IPS-20b (cell line): ENCODE results near the gene ABLIM2.

ENCODE experiments used
- H3K27ac ChIP-seq: one replicate; pipeline ENCODE4 v1.5.1; 2013; ENCODE audit warnings: low read length
- H3K27me3 ChIP-seq: 2 replicates; pipeline ENCODE4 v1.6.1; 2013; ENCODE audit warnings: mild to moderate bottlenecking, low read length, inconsistent platforms; ENCODE audit not compliant: insufficient read depth
- H3K36me3 ChIP-seq: 2 replicates; pipeline ENCODE4 v1.6.1; 2013; ENCODE audit warnings: low read depth, mild to moderate bottlenecking, inconsistent platforms, low read length, moderate library complexity; ENCODE audit not compliant: insufficient read depth
- H3K4me1 ChIP-seq: 2 replicates; pipeline ENCODE4 v1.6.1; 2013; ENCODE audit warnings: mild to moderate bottlenecking, control low read depth, inconsistent platforms, low read length, moderate library complexity; ENCODE audit not compliant: insufficient read depth
- H3K4me3 ChIP-seq: 2 replicates; pipeline ENCODE4 v1.5.1; 2013; ENCODE audit warnings: mild to moderate bottlenecking, low read length, inconsistent platforms
- H3K9ac ChIP-seq: 2 replicates; pipeline ENCODE4 v1.6.1; 2013; ENCODE audit warnings: low read depth, mild to moderate bottlenecking, inconsistent platforms, low read length, moderate library complexity
- H3K9me3 ChIP-seq: 2 replicates; pipeline ENCODE4 v1.6.1; 2013; ENCODE audit warnings: mild to moderate bottlenecking, low read depth, low read length, inconsistent platforms; ENCODE audit not compliant: insufficient read depth

The ABLIM2 gene

DNA sequence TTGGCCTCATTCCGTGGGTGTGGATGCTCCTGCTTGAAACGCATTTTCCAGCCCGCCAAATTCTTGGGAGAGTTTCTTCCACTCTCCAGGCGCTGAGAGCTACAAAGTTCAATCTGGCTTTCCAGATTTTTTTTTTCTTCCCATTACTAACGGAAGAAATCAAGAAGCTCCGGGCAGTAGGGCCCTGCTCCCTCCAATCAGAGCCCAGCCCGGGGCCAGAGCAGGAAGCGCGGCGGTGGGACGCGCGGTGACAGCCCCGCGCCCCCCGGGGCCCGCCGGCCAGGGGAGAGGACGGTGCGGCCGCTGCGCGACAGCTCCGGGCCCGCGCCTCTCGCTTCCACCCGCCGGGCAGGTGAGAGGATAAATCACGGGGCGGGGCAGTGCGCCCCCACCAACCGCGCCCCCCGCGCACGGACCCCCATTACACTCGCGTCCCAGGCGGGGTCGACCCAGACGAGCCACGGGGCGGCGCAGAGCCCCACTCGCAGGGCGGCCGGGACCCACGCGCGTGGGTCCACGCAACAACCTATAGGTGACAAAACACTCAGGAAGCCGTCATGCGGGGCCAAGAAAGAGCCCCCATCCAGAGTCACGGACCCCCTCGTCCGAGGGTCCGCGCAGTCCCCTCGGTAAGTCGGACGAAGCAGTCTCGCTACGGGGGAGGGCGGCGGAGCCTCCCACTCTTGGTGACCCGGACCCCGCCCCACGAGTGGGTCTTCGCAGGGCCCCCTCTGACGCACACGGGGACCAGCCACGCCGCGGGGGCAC, 219.8 kb downstream of the ABLIM2 start:
- peaks cover 16% of the 10 kb centered on the region for H3K27me3 ChIP-seq
- H3K9ac ChIP-seq, result peak overlapping the region; percentile 48; the same call in 1 of the 2 replicates
- no peaks in the 10 kb centered on the region for H3K36me3 ChIP-seq
- no peaks in the 10 kb centered on the region for H3K9me3 ChIP-seq
- H3K4me3 ChIP-seq, result peak overlapping the region; percentile 71
- H3K27ac ChIP-seq, result no peak overlapping the region
- peaks cover 7% of the 10 kb centered on the region for H3K4me1 ChIP-seq

- H3K4me1 ChIP-seq, result peaks cover 7% of the 10 kb centered on the region
- peak overlapping the region; percentile 48; the same call in 1 of the 2 replicates for H3K9ac ChIP-seq
- peaks cover 16% of the 10 kb centered on the region for H3K27me3 ChIP-seq
- no peaks in the 10 kb centered on the region for H3K36me3 ChIP-seq
- H3K9me3 ChIP-seq, result no peaks in the 10 kb centered on the region
- H3K27ac ChIP-seq, result no peak overlapping the region
- H3K4me3 ChIP-seq, result peak overlapping the region; percentile 71
These were observed 220.4 kb downstream of the ABLIM2 start for GRCh38 chr4:7938266-7938608.

GRCh38 chr4:7937006-7937405, 221.6 kb downstream of the ABLIM2 start:
- Histone ChIP-seq H3K4me1 (peaks cover 7% of the 10 kb centered on the region), H3K9ac (no peak overlapping the region), H3K9me3 (no peaks in the 10 kb centered on the region), H3K4me3 (no peak overlapping the region), H3K36me3 (no peaks in the 10 kb centered on the region), H3K27me3 (peaks cover 16% of the 10 kb centered on the region), H3K27ac (no peak overlapping the region)

- H3K4me1 ChIP-seq, result peaks cover 16% of the 10 kb centered on the region
These were observed 224.7 kb downstream of the ABLIM2 start for GRCh38 chr4:7933651-7934510.

DNA sequence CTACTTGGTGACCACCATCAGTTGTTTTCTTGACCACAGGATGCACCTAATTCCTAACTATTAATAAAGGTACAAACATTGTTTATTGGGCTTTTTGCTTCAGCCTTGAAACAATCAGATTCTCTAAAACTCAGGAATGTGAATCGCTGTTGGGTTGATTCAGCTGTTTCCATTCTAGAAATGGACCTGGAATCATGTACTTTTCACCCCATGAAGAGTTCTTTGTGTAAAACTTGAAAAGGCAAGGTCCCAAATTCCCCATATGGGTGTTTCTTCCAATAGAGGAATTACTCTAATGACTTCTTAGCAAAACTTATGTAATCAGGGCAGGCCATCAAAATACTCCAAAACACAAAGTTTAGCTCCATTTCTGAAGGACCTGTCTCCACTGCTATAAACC, 226.3 kb downstream of the ABLIM2 start:
- Histone ChIP-seq H3K27me3 (no peaks in the 10 kb centered on the region; the same call in 1 of the 2 replicates), H3K36me3 (no peaks in the 10 kb centered on the region), H3K9me3 (no peaks in the 10 kb centered on the region), H3K9ac (no peak overlapping the region), H3K27ac (no peak overlapping the region), H3K4me3 (no peak overlapping the region), H3K4me1 (peaks cover 18% of the 10 kb centered on the region)

More at GRCh38 chr4:7933651-7934510, 224.7 kb downstream of the ABLIM2 start:
- no peak overlapping the region for H3K27ac ChIP-seq
- H3K9ac ChIP-seq, result no peak overlapping the region
- no peaks in the 10 kb centered on the region for H3K9me3 ChIP-seq
- no peaks in the 10 kb centered on the region for H3K36me3 ChIP-seq
- H3K4me3 ChIP-seq, result no peak overlapping the region
- peaks cover 13% of the 10 kb centered on the region for H3K27me3 ChIP-seq

DNA sequence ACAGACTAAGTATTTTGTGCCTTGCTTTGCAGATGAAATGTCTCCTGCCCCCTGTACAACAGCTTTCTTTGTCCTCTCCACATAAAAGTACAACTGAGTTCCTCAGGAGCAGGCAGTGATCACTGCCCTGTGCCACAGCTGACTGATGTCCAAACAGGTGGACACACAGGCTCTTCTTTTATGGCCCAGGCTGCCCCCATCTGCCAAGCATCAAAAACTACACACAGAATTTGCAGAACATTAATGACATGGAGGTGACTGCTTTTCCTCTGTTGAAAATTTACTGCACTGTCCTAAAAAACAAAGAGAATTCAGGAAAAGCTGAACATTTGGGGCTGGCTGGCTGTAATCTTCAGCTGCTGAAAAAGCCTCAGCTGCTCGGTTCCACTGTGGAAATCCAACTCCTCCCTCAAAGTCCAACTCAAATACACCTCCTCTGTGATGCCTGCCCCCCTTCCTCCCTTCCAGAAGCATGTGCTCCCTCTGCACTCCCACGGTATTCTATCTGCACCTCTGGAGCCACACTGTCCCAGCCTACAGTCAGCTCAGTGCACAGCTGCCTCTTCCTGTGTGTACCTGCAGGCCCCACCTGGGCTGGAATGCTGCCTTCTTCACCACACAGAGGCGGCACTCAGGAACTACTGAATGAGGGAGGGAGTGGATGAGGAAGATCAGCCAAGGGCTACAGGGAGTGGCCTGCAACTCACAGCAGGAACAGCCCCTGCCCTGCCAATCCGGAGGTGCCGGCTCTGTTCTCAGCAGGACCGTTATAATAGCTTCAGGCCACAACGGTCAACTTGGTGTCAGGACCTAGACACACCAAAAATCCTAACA, 229.3 kb downstream of the ABLIM2 start:
- Histone ChIP-seq H3K4me3 (no peak overlapping the region), H3K9me3 (no peaks in the 10 kb centered on the region), H3K36me3 (no peaks in the 10 kb centered on the region), H3K4me1 (peaks cover 18% of the 10 kb centered on the region), H3K27ac (no peak overlapping the region), H3K9ac (peak overlapping the region; percentile 59; the same call in 1 of the 2 replicates), H3K27me3 (no peaks in the 10 kb centered on the region)

DNA sequence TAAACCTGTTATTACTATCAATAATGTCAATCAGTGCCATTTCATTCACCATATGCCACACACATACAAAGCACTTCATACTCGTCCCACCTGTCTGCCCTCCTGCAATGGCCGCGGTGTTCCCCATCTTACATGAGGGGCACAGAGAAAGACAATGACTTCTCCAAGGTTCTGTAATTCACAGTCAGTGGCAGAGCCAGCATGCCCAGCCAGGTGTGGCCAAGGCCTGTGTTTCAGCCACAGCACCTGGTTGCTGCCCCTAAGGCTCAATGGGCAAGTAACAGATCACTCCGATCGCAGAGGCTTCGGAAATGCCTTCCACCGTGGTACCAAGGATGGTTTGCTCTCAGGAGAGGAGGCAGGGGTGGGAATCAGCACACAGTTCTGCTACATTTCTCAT, 229.9 kb downstream of the ABLIM2 start:
- H3K27me3 ChIP-seq, result no peaks in the 10 kb centered on the region
- no peak overlapping the region for H3K27ac ChIP-seq
- no peaks in the 10 kb centered on the region for H3K36me3 ChIP-seq
- no peaks in the 10 kb centered on the region for H3K9me3 ChIP-seq
- H3K4me1 ChIP-seq, result peaks cover 18% of the 10 kb centered on the region
- H3K9ac ChIP-seq, result peak overlapping the region; percentile 59; the same call in 1 of the 2 replicates
- H3K4me3 ChIP-seq, result no peak overlapping the region

- Histone ChIP-seq H3K36me3 (no peaks in the 10 kb centered on the region), H3K27ac (no peak overlapping the region), H3K4me1 (peaks cover 18% of the 10 kb centered on the region), H3K9ac (no peak overlapping the region), H3K27me3 (no peaks in the 10 kb centered on the region), H3K9me3 (no peaks in the 10 kb centered on the region), H3K4me3 (no peak overlapping the region)
These were observed 231.8 kb downstream of the ABLIM2 start for GRCh38 chr4:7926822-7927221.

DNA sequence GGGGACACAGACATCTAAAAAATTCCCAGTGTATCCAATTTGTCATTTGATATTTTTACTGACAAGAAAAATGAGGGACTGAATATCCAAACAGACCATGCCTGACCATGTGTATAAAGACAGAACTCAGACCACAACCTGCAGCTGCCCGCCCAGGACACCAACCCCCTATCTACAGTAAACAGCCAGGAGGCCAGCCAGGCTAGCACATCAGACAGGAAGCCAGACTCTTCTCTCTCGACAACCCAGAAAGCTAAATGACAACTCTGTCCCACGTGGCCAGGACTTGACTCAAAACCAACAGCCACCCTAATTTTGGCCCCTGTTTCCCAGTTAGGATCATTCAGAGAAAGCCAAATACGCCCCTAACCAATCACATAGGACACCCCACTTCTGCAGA, 234.0 kb downstream of the ABLIM2 start:
- Histone ChIP-seq H3K9me3 (no peaks in the 10 kb centered on the region), H3K36me3 (no peaks in the 10 kb centered on the region), H3K4me1 (peaks cover 12% of the 10 kb centered on the region), H3K27me3 (no peaks in the 10 kb centered on the region), H3K9ac (no peak overlapping the region), H3K27ac (no peak overlapping the region), H3K4me3 (no peak overlapping the region)

DNA sequence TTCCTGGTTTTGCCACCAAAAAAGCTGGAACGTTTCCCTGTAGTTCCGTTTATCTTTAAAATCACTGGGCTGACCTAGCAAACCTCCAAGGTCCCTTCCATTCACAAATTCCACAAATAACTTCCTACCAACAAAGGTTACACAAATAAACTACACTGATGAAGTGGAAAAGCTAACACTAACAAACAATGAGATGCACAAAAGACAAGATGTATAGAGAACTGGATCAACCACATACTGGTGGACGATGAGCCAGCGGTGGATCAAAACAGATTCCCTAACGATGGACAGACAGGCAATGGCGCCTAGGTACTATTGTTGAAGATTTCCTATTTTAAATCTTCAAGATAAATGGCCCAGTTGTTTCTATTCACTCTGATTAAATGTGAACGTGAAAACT, 234.4 kb downstream of the ABLIM2 start:
- no peaks in the 10 kb centered on the region for H3K27me3 ChIP-seq
- no peak overlapping the region for H3K27ac ChIP-seq
- no peak overlapping the region for H3K9ac ChIP-seq
- H3K4me3 ChIP-seq, result no peak overlapping the region
- no peaks in the 10 kb centered on the region for H3K9me3 ChIP-seq
- H3K4me1 ChIP-seq, result peaks cover 8% of the 10 kb centered on the region
- H3K36me3 ChIP-seq, result no peaks in the 10 kb centered on the region

DNA sequence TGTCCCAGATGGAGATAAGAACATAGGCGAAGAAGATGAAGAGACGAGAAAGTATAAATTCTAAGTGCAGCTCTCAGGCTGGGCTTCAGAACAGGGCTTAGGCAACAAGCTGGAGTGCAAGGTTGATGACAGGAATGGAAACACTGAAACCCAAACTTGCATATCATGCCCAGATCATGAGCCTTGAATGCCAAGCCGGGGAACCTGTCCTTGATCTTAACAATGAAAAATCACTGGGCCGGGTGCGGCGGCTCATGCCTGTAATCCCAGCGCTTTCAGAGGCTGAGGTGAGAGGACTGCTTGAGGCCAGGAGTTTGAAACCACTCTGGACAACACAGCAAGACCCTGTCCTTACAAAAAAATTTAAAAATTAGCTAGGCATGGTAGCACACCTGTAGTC, 236.1 kb downstream of the ABLIM2 start:
- H3K4me3 ChIP-seq, result no peak overlapping the region
- no peak overlapping the region for H3K9ac ChIP-seq
- no peaks in the 10 kb centered on the region for H3K27me3 ChIP-seq
- H3K27ac ChIP-seq, result no peak overlapping the region
- no peaks in the 10 kb centered on the region for H3K9me3 ChIP-seq
- peaks cover 4% of the 10 kb centered on the region; the same call in 1 of the 2 replicates for H3K4me1 ChIP-seq
- H3K36me3 ChIP-seq, result no peaks in the 10 kb centered on the region
